IPS-20b (cell line): ENCODE results near the gene MME.

Source experiments
- H3K27ac ChIP-seq: one replicate; pipeline ENCODE4 v1.5.1; 2013; ENCODE audit warnings: low read length
- H3K27me3 ChIP-seq: 2 replicates; pipeline ENCODE4 v1.6.1; 2013; ENCODE audit warnings: mild to moderate bottlenecking, low read length, inconsistent platforms; ENCODE audit not compliant: insufficient read depth
- H3K36me3 ChIP-seq: 2 replicates; pipeline ENCODE4 v1.6.1; 2013; ENCODE audit warnings: low read depth, mild to moderate bottlenecking, inconsistent platforms, low read length, moderate library complexity; ENCODE audit not compliant: insufficient read depth
- H3K4me1 ChIP-seq: 2 replicates; pipeline ENCODE4 v1.6.1; 2013; ENCODE audit warnings: mild to moderate bottlenecking, control low read depth, inconsistent platforms, low read length, moderate library complexity; ENCODE audit not compliant: insufficient read depth
- H3K4me3 ChIP-seq: 2 replicates; pipeline ENCODE4 v1.5.1; 2013; ENCODE audit warnings: mild to moderate bottlenecking, low read length, inconsistent platforms
- H3K9ac ChIP-seq: 2 replicates; pipeline ENCODE4 v1.6.1; 2013; ENCODE audit warnings: low read depth, mild to moderate bottlenecking, inconsistent platforms, low read length, moderate library complexity
- H3K9me3 ChIP-seq: 2 replicates; pipeline ENCODE4 v1.6.1; 2013; ENCODE audit warnings: mild to moderate bottlenecking, low read depth, low read length, inconsistent platforms; ENCODE audit not compliant: insufficient read depth

MME gene

DNA sequence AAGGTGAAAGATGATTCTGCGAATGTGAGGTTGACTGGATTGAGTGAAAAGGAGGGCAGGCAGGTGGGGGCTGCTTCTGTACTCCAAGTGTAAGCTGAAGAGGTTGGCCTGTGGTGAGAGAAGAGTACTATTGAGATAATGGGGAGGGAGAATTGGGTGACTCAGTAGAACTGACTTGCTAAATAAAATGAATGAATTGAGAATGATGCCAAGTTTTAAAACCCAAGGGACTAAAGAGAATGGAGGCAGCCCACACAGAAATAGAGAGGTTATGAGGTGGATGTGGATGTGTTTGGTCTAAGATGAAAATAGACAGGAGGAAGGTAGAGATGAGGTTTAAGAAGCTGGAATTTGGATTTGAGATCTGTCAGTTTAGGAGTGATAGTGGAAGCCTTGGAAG is 5.9 kb downstream of the MME start:
- H3K9me3 ChIP-seq = no peaks in the 10 kb centered on the region
- peaks cover 8% of the 10 kb centered on the region for H3K4me1 ChIP-seq

DNA sequence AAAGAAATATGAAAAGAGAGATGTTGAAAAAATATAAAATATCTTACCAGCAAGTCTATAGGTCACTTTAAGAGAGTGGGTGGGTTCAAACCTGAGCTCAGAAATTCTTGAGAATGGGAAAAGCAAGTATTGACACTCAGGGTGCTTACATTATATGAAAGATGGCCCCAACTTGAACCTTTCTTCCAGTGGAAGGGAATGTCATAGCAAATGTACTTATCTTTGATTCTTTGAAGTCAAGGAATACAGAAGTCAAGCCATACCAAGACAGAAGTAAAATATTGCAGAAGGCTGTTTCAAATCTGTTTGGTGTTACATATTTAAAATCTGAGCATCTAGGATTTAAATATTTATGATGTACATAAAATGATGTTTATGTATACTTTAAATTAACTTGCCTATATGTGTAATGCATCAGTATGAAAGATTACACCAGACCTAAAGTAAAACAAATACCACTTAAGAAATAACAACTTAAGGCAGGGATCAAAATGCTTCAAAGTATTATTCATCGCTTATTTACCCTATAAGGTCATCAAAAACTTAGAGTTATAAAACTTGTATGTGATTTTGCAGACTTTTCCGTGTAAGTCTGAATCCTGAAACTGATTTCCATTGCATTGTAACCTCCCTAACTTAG is 8.7 kb downstream of the MME start:
- H3K27ac ChIP-seq = no peak overlapping the region
- no peaks in the 10 kb centered on the region for H3K27me3 ChIP-seq
- no peaks in the 10 kb centered on the region for H3K36me3 ChIP-seq
- H3K9ac ChIP-seq = no peak overlapping the region
- H3K4me3 ChIP-seq = no peak overlapping the region
- H3K4me1 ChIP-seq = no peaks in the 10 kb centered on the region
- H3K9me3 ChIP-seq = no peaks in the 10 kb centered on the region

More for the DNA sequence above, 5.9 kb downstream of the MME start:
- Histone ChIP-seq H3K9ac (no peak overlapping the region), H3K27ac (no peak overlapping the region), H3K27me3 (peaks cover 5% of the 10 kb centered on the region), H3K4me3 (no peak overlapping the region), H3K36me3 (no peaks in the 10 kb centered on the region)

DNA sequence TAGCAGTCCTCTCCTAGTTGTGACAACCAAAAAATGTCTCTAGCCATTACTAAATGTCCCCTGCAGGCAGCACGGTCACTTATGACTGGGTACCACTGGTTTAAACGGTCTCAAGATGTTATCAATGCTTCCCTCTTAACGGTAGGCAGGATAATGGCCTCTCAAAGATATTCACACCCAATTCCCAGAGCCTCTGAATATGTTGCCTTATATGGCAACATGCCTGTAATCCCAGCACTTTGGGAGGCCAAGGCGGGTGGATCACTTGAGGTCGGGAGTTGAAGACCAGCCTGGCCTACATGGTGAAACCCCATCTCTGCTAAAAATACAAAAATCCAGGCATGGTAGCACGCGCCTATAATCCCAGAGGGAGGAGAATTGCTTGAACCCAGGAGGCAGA is 9.4 kb downstream of the MME start:
- Histone ChIP-seq H3K9me3 (no peaks in the 10 kb centered on the region), H3K27ac (no peak overlapping the region), H3K36me3 (no peaks in the 10 kb centered on the region), H3K4me1 (no peaks in the 10 kb centered on the region), H3K27me3 (no peaks in the 10 kb centered on the region), H3K4me3 (no peak overlapping the region), H3K9ac (no peak overlapping the region)

DNA sequence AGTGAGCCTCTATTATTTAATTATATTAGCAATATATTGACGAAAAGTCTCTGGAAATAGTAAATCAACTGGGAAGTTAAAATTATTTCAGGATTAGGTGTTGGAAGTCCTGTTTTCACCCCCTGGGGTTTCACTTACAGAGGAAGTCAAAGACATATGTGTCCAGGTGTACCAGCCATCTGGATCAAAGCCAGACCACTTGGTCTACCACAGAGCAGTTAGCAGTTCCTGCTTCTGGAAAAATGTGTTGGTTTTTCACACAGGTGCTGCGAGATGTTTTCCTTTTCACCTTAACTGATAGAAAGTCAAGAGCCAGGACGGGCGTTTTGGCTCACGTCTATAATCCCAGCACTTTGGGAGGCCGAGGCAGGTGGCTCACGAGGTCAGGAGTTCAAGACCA is 13.1 kb downstream of the MME start:
- no peak overlapping the region for H3K27ac ChIP-seq
- H3K4me1 ChIP-seq = no peaks in the 10 kb centered on the region
- no peak overlapping the region for H3K9ac ChIP-seq
- no peak overlapping the region for H3K4me3 ChIP-seq
- no peaks in the 10 kb centered on the region for H3K36me3 ChIP-seq
- H3K9me3 ChIP-seq = no peaks in the 10 kb centered on the region
- H3K27me3 ChIP-seq = no peaks in the 10 kb centered on the region

DNA sequence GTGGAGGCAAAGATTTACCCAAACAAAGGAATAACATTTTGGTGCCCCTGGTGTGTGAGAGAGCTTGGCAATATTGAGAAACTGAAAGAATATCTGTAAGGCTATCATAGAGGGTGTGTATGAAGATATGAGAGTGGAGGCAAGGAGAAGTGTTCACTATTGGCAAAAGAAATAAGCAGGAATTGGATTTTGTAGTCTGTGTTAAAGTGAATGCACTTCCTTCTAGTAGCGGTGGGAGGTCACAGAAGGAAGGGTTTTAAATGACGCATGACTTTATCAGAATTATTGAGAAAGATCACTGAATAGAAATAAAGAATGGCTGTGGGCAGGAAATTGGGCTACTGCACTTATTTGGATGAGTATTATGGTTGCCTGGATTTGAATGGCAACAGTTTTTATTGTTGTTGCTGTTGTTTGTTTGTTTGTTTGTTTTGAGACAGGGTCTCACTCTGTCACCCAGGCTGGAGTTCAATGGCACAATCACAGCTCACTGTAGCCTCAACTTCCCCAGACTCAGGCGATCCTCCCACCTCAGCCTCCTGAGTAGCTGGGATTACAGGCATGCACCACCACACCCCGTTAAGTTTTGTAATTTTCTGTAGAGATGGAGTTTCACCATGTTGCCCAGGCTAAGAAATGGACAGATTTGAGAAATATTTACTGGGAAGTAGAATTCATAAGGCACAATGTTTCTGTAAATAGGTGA is 16.3 kb downstream of the MME start:
- H3K9ac ChIP-seq = no peak overlapping the region
- H3K27me3 ChIP-seq = no peaks in the 10 kb centered on the region
- H3K27ac ChIP-seq = no peak overlapping the region
- no peak overlapping the region for H3K4me3 ChIP-seq
- no peaks in the 10 kb centered on the region for H3K4me1 ChIP-seq
- H3K36me3 ChIP-seq = no peaks in the 10 kb centered on the region
- no peaks in the 10 kb centered on the region for H3K9me3 ChIP-seq

DNA sequence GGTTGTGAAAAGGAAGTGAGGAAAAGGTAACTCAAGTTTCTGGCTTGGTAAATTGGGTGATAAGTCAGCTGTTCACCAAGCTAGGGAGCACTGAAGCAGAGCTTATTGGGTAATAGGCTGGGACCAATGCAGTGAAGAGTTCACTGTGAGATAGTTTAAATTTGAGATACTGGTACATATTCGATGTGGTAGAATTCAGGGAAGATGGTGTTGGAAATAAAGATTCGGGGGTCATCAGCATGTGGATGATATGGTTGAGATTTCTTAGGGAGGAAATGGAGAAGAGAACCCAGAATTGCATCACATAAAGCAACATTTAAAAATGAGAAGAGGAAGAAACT is 16.9 kb downstream of the MME start:
- Histone ChIP-seq H3K9me3 (no peaks in the 10 kb centered on the region), H3K27me3 (no peaks in the 10 kb centered on the region), H3K9ac (no peak overlapping the region), H3K36me3 (no peaks in the 10 kb centered on the region), H3K27ac (no peak overlapping the region), H3K4me1 (no peaks in the 10 kb centered on the region), H3K4me3 (no peak overlapping the region)

DNA sequence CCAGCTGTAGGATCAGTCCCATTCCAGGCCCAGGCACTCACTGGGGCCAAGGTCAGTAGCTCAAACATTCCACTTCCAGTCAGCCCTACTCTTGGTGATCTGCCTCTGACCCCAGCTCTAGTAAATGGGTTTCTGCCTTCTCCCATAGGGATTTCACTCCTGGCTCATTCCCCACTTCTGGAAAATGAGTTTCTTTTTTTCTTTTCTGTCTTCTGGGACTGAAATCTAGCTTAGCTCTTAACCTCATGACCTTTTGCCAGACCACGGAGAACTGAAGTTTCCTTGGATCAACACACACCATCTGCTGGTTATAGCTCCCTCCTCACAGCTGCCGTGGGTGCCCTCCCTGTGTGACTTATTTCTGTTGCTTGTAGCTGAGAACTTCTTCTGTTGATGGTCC is 21.3 kb downstream of the MME start:
- Histone ChIP-seq H3K27ac (no peak overlapping the region), H3K9ac (no peak overlapping the region), H3K4me1 (no peaks in the 10 kb centered on the region; the same call in 1 of the 2 replicates)

DNA sequence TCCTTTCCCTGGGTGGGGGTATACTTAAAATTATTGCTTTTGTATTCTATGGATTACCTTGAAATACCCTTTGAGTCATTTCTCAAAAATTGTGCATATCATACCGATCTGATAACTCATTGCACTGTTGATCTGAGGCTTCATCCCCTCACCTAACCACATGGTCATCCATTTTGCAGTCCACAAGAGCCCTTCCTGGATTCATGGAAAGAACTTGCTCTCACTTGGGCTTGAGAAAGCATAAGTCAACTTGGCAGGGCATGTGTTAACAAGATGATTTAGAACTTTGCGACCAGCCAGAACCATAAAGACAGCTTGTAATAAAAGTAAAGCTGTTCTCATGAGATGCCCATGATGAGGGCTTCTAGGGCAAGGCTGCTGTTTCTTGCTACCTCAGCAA is 22.2 kb downstream of the MME start:
- H3K9me3 ChIP-seq = no peaks in the 10 kb centered on the region
- H3K27ac ChIP-seq = no peak overlapping the region
- H3K36me3 ChIP-seq = no peaks in the 10 kb centered on the region
- no peaks in the 10 kb centered on the region for H3K27me3 ChIP-seq
- no peaks in the 10 kb centered on the region; the same call in 1 of the 2 replicates for H3K4me1 ChIP-seq
- H3K4me3 ChIP-seq = no peak overlapping the region
- no peak overlapping the region for H3K9ac ChIP-seq

More for the DNA sequence above, 21.3 kb downstream of the MME start:
- no peaks in the 10 kb centered on the region for H3K9me3 ChIP-seq
- H3K36me3 ChIP-seq = no peaks in the 10 kb centered on the region
- no peak overlapping the region for H3K4me3 ChIP-seq
- H3K27me3 ChIP-seq = no peaks in the 10 kb centered on the region

DNA sequence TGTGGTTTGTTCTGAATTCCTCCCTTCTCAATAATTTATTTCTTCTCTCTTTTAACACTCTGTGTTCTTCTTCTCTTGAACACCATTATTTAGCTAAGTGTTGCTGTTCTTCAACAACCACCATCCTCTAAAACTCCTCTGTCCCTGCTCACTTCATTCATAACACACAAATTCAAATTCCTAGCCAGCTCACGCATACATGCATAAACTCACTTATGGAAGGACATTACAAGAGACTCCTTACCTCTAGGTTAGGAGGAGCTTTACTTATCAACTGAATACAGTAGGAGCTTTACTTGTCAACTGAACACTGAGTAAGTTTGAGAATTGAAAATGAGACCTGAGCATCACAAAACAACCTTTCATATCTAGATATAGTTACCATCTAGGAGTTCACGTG is 23.6 kb downstream of the MME start:
- Histone ChIP-seq H3K9me3 (no peaks in the 10 kb centered on the region), H3K4me1 (no peaks in the 10 kb centered on the region; the same call in 1 of the 2 replicates), H3K9ac (no peak overlapping the region), H3K4me3 (no peak overlapping the region), H3K27me3 (no peaks in the 10 kb centered on the region), H3K27ac (no peak overlapping the region), H3K36me3 (no peaks in the 10 kb centered on the region)

DNA sequence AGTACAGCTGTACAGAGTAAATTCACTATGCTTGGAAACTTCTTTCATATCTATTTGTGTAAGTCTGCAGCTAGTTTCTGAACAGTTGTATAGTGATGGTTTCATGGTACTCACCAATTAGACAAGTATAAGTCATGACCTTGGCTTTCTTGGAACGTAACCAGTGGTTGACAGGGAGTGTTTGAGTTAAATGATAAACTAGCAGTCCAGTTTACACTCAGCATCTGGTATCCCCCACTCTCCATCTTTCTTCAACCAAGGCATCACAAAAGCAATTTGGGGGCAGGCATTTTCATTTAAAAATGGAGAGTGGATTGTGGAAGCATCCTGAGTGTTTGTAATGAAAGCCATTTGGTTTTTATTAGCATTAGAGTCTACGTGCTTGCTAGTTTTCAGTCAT is 26.0 kb downstream of the MME start:
- H3K9me3 ChIP-seq = no peaks in the 10 kb centered on the region
- H3K4me3 ChIP-seq = no peak overlapping the region
- no peaks in the 10 kb centered on the region for H3K27me3 ChIP-seq
- H3K4me1 ChIP-seq = no peaks in the 10 kb centered on the region; the same call in 1 of the 2 replicates
- no peak overlapping the region for H3K27ac ChIP-seq
- H3K36me3 ChIP-seq = no peaks in the 10 kb centered on the region
- no peak overlapping the region for H3K9ac ChIP-seq

DNA sequence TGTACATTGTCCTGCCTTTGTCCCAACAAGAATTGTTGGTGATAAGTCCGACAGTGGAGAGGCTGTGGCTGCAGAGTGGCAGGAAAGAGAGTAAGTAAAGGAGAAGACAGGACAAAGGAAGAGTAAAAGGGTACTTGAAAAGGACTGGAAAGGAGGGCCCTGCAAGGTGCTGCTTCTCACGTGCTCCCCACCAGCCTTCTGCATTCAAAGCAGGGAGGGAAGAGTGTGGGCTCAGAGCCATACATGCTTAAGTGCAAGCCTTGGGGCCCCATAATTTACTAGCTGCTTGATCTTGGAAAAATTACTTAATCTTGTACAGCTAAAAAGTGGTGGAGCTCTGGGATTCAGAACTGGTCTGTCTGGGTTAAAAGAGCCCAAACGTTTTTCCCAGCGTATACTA is 29.9 kb downstream of the MME start:
- Histone ChIP-seq H3K36me3 (no peaks in the 10 kb centered on the region), H3K4me1 (no peaks in the 10 kb centered on the region; the same call in 1 of the 2 replicates), H3K9ac (no peak overlapping the region)

More for the DNA sequence above, 29.9 kb downstream of the MME start:
- Histone ChIP-seq H3K27ac (no peak overlapping the region), H3K9me3 (no peaks in the 10 kb centered on the region), H3K27me3 (no peaks in the 10 kb centered on the region), H3K4me3 (no peak overlapping the region)
